Cardiac muscle cell (in vitro differentiated cells and primary cell): ENCODE measurements around the gene CERS2. TPM values are rescaled to one million over a fixed set of nuclear protein-coding genes. Genes with fewer than 3 reads are reported as not detected.

ENCODE experiments used
- DNase-seq, 2 donors: peaks; one replicate each; pipeline versions ENCODE4 v3.0.0 to v3.0.0-alpha.2; 2010 to 2017; ENCODE audit warnings: low read depth in 1 of 2, low spot score in 1 of 2
- H3K27ac ChIP-seq: fragments of 200-600 bp; sonication (generic); 2 replicates; pipeline ENCODE4 v1.5.1; 2016
- H3K27me3 ChIP-seq: fragments of 200-600 bp; sonication (generic); 2 replicates; pipeline ENCODE4 v1.6.0; 2016; ENCODE audit warnings: control low read depth
- H3K36me3 ChIP-seq: fragments of 200-600 bp; sonication (generic); 2 replicates; pipeline ENCODE4 v1.5.1; 2016; ENCODE audit warnings: control low read depth
- H3K4me1 ChIP-seq: fragments of 200-600 bp; sonication (generic); 2 replicates; pipeline ENCODE4 v1.8.1; 2017; ENCODE audit warnings: low read depth, mild to moderate bottlenecking, mixed run types
- H3K4me3 ChIP-seq: fragments of 200-600 bp; sonication (generic); 2 replicates; pipeline ENCODE4 v1.5.1; 2016; ENCODE audit warnings: mild to moderate bottlenecking
- H3K9me3 ChIP-seq: fragments of 200-600 bp; sonication (generic); 2 replicates; pipeline ENCODE4 v1.5.1; 2017; ENCODE audit warnings: low read depth, mild to moderate bottlenecking, control low read depth
- CTCF ChIP-seq: IDR thresholded peaks from 2 replicates; pipeline ENCODE4 v1.5.1; 2012; ENCODE audit warnings: low read depth, mild to moderate bottlenecking, low read length
- polyA plus RNA-seq: library from polyadenylated mRNA; unstranded; fragments of >200 nt; fragmentation: Nextera tagmentation; extraction: Ambion mirVana; gene quantifications from 2 replicates; pipeline ENCODE4 v1.2.1, GENCODE V29; 2016
- total RNA-seq: library from RNA; depleted of rRNA; stranded (reverse); fragments of >200 nt; gene quantifications from 2 replicates; pipeline ENCODE4 v1.2.3, GENCODE V29; 2016

Gene CERS2
- total and polyA plus RNA-seq, 2 experiments from 2014 or later = 64.7 to 124 TPM

GRCh38 chr1:150997126-150997872, 22.7 kb upstream of the CERS2 start:
- H3K36me3 ChIP-seq = peaks cover 5% of the 10 kb centered on the region
- H3K27me3 ChIP-seq = no peaks in the 10 kb centered on the region
- no peak for TF ChIP-seq CTCF
- DNase-seq = no peak
- no peaks in the 10 kb centered on the region for H3K9me3 ChIP-seq
- no peak overlapping the region for H3K27ac ChIP-seq
- no peaks in the 10 kb centered on the region for H3K4me1 ChIP-seq
- H3K4me3 ChIP-seq = no peak overlapping the region

DNA sequence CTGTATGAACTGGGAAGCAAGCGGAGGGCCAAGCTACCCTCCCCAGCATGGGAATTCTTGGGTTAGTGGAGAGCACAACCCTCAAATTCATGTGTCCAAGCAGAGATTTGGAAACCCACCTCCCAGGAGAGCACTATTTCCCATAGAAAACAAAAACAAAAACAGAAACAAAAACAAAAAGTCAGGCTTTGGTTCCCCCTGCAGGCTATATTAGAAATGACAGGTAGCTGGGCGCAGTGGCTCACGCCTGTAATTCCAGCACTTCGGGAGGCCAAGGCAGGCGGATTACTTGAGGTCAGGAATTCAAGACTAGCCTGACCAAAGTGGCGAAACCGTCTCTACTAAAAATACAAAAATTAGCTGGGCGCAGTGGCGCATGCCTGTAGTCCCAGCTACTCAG, 21.3 kb upstream of the CERS2 start:
- no peak overlapping the region for H3K4me3 ChIP-seq
- TF ChIP-seq CTCF = peak; percentile 63
- DNase-seq = peak; percentile 46 to 62
- H3K27ac ChIP-seq = no peak overlapping the region
- H3K4me1 ChIP-seq = no peaks in the 10 kb centered on the region
- H3K36me3 ChIP-seq = peaks cover 5% of the 10 kb centered on the region
- no peaks in the 10 kb centered on the region for H3K27me3 ChIP-seq
- H3K9me3 ChIP-seq = no peaks in the 10 kb centered on the region

GRCh38 chr1:150995460-150995859, 20.8 kb upstream of the CERS2 start:
- Histone ChIP-seq H3K4me3 (no peak overlapping the region), H3K4me1 (no peaks in the 10 kb centered on the region), H3K9me3 (no peaks in the 10 kb centered on the region), H3K27ac (no peak overlapping the region), H3K27me3 (no peaks in the 10 kb centered on the region), H3K36me3 (peaks cover 5% of the 10 kb centered on the region)
- TF ChIP-seq CTCF = no peak
- no peak for DNase-seq

DNA sequence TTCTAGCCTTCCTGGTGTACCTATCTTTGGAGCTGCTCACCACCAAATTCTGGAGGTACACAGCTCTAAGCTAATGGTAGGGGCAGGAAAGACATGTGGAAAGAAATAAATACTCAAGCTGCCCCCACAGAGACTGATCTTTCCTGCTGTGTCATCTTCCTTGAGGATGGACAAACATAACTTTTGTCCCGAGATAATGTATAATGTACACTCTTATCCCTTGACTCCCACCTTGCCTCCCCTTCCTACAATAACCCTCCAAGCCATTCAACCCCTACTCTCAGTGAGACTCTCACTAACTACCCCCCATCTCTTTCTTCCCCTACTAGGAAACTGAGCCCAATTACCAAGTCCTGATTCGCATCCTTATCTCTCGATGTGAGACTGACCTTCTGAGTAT, 19.6 kb upstream of the CERS2 start:
- no peaks in the 10 kb centered on the region for H3K9me3 ChIP-seq
- H3K27me3 ChIP-seq = no peaks in the 10 kb centered on the region
- no peaks in the 10 kb centered on the region for H3K36me3 ChIP-seq
- H3K4me1 ChIP-seq = no peaks in the 10 kb centered on the region
- no peak for DNase-seq
- peak overlapping the region; percentile 28 for H3K27ac ChIP-seq
- no peak overlapping the region for H3K4me3 ChIP-seq
- no peak for TF ChIP-seq CTCF

DNA sequence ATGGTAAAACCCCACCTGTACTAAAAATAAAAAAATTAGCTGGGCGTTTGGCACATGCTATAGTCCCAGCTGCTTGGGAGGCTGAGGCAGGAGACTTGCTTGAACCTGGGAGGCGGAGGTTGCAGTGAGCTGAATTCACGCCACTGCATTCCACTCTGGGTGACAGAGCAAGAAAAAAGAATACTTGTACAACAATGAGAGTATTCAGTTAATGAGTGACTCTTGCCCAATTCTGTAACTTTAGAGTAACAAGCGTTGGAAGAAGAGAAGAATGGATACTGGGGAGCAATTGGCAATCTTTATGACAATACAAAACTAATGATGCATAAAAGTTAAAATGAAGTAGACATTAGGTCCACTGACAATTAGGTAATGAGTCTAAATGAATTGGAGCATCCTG, 18.0 kb upstream of the CERS2 start:
- Histone ChIP-seq H3K36me3 (no peaks in the 10 kb centered on the region), H3K27ac (no peak overlapping the region)
- no peak for TF ChIP-seq CTCF

More for the DNA sequence above, 18.0 kb upstream of the CERS2 start:
- H3K4me3 ChIP-seq = no peak overlapping the region
- H3K4me1 ChIP-seq = no peaks in the 10 kb centered on the region
- H3K9me3 ChIP-seq = no peaks in the 10 kb centered on the region
- DNase-seq = no peak
- H3K27me3 ChIP-seq = no peaks in the 10 kb centered on the region
